IPS-18a (cell line): Measurements from ENCODE around the gene MAML3.

Source experiments
- H3K27ac ChIP-seq: one replicate; pipeline ENCODE4 v1.5.1; 2013; ENCODE audit warnings: low read length
- H3K27me3 ChIP-seq: one replicate; pipeline ENCODE4 v1.6.1; 2013; ENCODE audit warnings: mild to moderate bottlenecking, low read length; ENCODE audit not compliant: control insufficient read depth, insufficient read depth
- H3K36me3 ChIP-seq: one replicate; pipeline ENCODE4 v1.6.1; 2013; ENCODE audit warnings: low read depth, low read length; ENCODE audit not compliant: control insufficient read depth
- H3K4me1 ChIP-seq: one replicate; pipeline ENCODE4 v1.6.1; 2013; ENCODE audit warnings: low read depth, low read length; ENCODE audit not compliant: control insufficient read depth
- H3K4me3 ChIP-seq: one replicate; pipeline ENCODE4 v1.5.1; 2013; ENCODE audit warnings: low read length
- H3K9ac ChIP-seq: one replicate; pipeline ENCODE4 v1.6.1; 2013; ENCODE audit warnings: mild to moderate bottlenecking, low read length, moderate library complexity
- H3K9me3 ChIP-seq: one replicate; pipeline ENCODE4 v1.6.1; 2013; ENCODE audit warnings: low read depth, low read length; ENCODE audit not compliant: control insufficient read depth

MAML3 gene

DNA sequence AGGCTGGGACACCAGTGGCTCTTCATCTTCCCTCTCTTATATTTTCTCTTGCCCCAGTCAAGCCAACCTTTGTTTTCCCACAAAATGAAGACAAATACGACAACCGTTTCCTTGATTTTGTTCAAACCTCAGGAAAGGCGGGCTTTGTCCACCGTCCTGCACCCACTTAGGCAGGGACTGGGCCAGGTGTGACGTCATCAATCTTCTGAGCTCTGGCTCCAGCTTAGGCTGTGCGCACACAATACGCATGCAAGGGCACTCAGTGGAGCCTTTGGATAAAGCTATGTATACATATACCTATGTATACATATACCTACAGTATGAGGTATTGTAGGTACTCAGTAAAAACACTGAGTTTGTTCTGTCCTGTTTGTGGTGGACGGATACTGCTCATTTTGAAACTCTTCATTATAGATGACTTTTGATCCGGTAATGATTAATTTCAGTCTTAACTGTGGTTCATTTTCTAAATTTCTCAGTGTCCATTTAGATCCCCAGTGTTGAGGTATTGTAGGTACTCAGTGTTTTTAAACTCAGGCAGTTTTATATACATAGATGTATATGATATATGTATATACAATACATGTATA, 293.5 kb downstream of the MAML3 start:
- no peaks in the 10 kb centered on the region for H3K9me3 ChIP-seq
- peaks cover 10% of the 10 kb centered on the region for H3K4me1 ChIP-seq
- no peak overlapping the region for H3K27ac ChIP-seq
- no peaks in the 10 kb centered on the region for H3K27me3 ChIP-seq
- no peak overlapping the region for H3K9ac ChIP-seq
- no peak overlapping the region for H3K4me3 ChIP-seq
- no peaks in the 10 kb centered on the region for H3K36me3 ChIP-seq

DNA sequence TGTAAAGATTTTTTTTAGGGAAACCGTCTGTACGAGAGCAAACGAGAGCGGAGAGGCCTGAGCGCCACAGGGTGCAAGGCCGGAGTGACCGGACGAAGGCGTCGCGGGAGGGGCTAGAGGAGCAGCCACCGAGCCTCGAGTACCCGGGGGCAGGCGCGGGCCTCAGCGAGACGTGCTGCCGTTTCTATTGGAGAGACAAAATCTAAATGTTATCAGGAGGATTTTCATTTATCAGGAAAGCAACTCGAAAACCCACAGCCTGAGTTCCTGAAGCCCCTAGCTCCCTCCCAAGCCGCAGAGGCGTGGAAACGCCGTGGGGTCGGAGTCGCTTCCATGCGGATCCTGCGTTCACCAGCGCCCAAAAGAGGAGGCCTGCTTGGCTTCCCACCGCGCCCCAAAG, 294.1 kb downstream of the MAML3 start:
- Histone ChIP-seq H3K27me3 (no peaks in the 10 kb centered on the region), H3K9ac (no peak overlapping the region), H3K36me3 (no peaks in the 10 kb centered on the region), H3K27ac (no peak overlapping the region), H3K4me3 (no peak overlapping the region), H3K4me1 (peaks cover 11% of the 10 kb centered on the region), H3K9me3 (no peaks in the 10 kb centered on the region)

DNA sequence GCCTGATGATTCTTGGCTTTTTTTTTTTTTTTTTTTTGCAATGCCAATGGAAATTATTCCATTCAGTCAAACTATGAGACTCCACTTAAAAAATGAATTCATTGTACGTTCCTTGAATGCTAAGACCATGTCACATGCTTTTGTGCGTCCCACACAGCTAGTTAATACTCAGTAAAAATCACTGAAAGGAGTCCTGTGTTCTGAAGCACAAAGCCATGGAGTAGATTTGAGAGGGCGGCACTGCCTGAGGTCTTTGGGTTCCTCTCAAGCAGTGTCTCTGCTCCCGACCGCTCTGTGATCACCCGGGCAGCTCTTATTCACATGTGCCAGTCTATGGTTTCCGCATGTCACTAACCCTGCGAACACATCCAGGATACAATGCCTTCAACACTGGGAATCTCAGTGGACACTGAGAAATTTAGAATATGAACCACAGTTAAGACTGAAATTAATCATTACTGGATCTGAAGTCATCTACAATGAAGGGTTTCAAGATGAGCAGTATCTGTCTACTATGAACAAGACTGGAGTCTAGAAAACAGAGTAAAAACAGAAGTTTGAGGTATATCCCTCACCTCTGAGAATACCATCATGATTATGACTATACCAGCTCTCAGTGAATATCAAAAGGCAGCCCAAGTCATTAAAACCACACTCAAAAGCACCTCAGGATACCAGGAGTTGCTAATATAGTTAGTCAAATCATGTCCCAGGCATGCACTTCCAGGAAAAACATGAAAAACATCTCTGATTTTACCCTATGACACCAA, 295.4 kb downstream of the MAML3 start:
- peaks cover 22% of the 10 kb centered on the region for H3K4me1 ChIP-seq
- no peaks in the 10 kb centered on the region for H3K27me3 ChIP-seq
- H3K36me3 ChIP-seq = no peaks in the 10 kb centered on the region
- H3K27ac ChIP-seq = no peak overlapping the region
- no peak overlapping the region for H3K4me3 ChIP-seq
- no peaks in the 10 kb centered on the region for H3K9me3 ChIP-seq
- H3K9ac ChIP-seq = no peak overlapping the region

DNA sequence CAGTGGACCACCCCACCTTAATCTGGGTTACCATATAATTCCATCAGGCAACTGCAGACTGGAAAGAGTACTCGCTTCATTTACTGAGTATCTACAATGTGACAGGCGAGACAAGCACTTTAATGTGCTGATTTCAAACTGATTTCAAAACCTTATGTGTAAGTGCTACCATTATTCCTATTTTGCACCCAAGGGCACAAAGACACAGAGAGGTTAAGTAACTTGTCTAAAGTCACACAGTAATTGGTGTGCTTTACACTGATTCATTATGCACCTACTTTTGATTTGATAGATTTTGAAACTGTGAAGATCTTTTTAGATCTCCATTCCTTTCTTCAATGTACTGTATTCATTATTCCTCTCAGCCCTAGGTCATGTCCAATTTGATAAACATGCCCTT, 296.0 kb downstream of the MAML3 start:
- Histone ChIP-seq H3K4me3 (no peak overlapping the region), H3K9ac (no peak overlapping the region), H3K9me3 (no peaks in the 10 kb centered on the region), H3K27ac (no peak overlapping the region), H3K36me3 (no peaks in the 10 kb centered on the region), H3K27me3 (no peaks in the 10 kb centered on the region), H3K4me1 (peaks cover 27% of the 10 kb centered on the region)

DNA sequence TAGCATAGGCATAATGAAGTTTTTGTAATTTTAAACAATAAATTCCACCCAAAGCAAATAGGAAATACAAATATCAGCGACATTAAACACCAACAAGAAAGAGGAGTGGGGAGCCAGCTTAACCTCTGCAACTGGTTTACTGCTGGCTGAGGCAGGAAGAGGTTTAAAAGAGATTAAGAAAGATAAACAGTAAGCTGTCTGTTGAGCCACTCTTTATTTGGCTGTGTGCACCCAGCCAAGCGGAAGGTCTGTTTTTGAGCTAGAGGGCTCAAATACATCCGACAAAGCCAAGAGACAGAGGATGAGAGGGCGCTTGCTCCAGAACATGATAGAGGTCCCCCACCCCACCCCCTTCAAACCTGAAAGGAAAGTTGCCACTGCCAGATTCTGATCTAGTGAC, 297.0 kb downstream of the MAML3 start:
- Histone ChIP-seq H3K9ac (no peak overlapping the region), H3K4me1 (peaks cover 27% of the 10 kb centered on the region), H3K27ac (no peak overlapping the region)

DNA sequence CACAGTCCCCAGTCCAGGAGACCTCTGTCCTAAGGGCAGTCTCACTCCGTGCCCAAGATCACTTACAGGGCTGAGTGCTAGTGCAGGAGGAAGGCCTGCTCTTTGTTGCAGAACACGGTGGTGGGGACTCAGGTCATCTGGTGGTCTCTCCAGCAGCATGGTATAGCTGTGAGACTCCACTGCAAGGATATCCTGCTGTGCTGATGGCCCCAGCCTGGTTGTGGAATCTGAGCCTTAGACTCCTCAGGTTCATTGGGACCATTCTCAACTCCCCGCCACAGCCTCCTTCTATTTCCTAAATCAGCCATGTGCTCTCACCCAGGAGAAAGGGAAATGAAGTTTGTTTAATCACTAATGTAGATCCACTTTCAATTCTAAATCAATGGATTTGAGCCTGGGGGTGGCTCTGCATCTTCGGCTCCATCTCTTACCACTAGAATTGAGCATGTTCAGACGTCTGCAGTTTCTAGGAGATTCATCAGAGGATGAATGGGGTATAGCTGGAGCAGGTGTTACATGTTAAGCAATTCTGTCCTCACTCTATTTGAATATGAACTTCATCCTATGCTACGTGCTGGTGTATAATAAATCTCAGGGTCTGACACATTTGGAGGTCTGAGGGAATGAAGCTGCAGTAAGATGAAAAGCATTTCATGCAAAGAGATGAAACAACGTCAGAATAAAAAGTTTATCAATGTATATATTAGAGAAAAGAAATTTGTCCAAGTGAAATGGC, 299.1 kb downstream of the MAML3 start:
- Histone ChIP-seq H3K4me3 (no peak overlapping the region), H3K27ac (no peak overlapping the region), H3K4me1 (peaks cover 33% of the 10 kb centered on the region), H3K9me3 (no peaks in the 10 kb centered on the region), H3K9ac (no peak overlapping the region), H3K36me3 (no peaks in the 10 kb centered on the region), H3K27me3 (no peaks in the 10 kb centered on the region)

More for the DNA sequence above, 297.0 kb downstream of the MAML3 start:
- no peaks in the 10 kb centered on the region for H3K36me3 ChIP-seq
- H3K9me3 ChIP-seq = no peaks in the 10 kb centered on the region
- no peaks in the 10 kb centered on the region for H3K27me3 ChIP-seq
- no peak overlapping the region for H3K4me3 ChIP-seq

DNA sequence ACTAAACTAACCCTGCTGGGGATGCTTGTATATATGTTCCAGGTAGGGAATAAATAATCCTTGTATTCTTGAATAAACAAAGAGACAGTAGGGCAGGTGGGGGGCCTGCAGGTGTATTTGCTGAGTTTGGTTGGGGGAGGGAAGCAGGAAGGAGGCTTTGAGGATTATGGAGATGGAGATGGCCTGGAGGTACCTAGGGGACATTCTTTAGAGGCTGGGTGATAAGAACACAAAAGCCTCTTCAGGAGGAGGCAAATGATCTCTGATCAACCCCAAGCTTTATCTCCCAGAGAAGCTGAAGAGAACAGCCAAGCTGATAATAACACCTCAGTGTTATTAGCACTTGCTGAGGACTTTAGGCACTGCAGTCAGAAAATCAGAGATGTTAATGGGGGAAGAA, 300.7 kb downstream of the MAML3 start:
- H3K4me1 ChIP-seq = peaks cover 43% of the 10 kb centered on the region
- no peaks in the 10 kb centered on the region for H3K27me3 ChIP-seq
- H3K9me3 ChIP-seq = no peaks in the 10 kb centered on the region
- no peaks in the 10 kb centered on the region for H3K36me3 ChIP-seq
- no peak overlapping the region for H3K27ac ChIP-seq
- H3K9ac ChIP-seq = no peak overlapping the region
- no peak overlapping the region for H3K4me3 ChIP-seq

DNA sequence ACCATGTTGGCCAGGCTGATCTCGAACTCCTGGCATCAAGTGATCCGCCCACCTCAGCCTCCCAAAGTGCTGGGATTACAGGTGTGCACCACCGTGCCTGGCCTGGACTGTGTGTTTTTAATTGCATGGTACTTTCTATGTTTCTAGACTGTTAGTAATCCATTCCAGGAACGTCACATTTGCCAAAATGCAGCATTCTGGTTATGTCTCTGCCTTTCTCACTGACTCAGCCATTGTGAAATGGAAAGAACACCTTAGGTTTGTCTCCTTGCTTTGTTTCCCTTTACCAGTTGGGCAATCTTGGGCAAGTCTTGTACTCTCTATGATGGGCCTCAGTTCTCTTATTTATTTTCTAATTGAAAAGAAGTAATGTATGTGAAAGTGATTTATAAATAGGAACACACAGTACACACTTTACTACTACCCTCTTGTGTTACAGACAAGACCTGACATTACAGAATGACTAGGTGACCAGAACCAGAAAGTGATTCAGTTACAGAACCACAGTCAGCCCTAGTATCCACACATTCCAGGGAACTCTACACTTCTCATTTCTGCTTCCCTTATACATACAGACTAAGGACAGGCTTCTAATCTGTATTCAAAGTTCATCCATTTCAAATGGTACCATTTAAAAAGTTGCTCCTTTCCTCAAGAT, 301.2 kb downstream of the MAML3 start:
- H3K4me1 ChIP-seq = peaks cover 48% of the 10 kb centered on the region
- no peaks in the 10 kb centered on the region for H3K36me3 ChIP-seq
- H3K27me3 ChIP-seq = no peaks in the 10 kb centered on the region
- H3K4me3 ChIP-seq = no peak overlapping the region
- no peak overlapping the region for H3K9ac ChIP-seq
- H3K9me3 ChIP-seq = no peaks in the 10 kb centered on the region
- no peak overlapping the region for H3K27ac ChIP-seq

DNA sequence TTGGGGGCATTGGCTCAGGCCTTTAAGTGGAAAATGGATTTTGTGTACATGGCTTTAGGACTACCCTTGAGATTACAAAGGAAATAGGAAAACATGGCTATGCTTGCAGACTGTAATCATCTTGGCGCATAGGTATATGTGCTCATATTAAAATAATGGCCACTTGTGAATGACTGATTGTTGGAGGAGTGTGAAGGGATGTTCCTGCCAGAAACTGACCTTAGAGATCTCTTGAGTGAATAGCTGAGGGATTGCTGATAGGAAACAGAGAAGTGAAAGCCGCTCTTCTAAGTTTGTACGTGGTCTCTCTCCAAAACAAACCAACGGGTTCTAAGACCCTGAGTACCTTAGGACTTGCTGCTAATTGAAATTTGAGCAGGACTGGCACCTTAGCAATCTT, 302.3 kb downstream of the MAML3 start:
- Histone ChIP-seq H3K9me3 (no peaks in the 10 kb centered on the region), H3K27ac (no peak overlapping the region), H3K4me1 (peaks cover 49% of the 10 kb centered on the region), H3K4me3 (no peak overlapping the region), H3K9ac (no peak overlapping the region), H3K27me3 (no peaks in the 10 kb centered on the region), H3K36me3 (no peaks in the 10 kb centered on the region)

DNA sequence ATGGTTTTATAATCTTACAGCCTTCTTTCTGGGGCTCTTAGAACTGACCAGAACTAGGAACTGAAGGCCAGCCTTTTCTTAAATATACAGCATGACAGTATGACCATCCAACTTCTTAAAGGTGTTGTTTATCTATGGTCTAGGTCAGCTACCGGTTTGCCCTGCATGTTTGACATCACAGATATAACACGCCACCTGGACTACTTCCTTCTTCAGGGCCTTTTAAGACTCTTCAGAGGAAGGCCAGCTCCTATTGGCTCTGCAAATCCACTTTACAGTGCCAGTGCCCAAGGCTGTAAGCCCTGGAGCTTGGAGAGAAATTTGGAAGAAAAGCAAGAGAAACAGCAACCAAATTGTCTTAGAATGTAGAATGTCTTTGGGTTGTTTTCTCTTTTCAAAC, 302.9 kb downstream of the MAML3 start:
- Histone ChIP-seq H3K27me3 (no peaks in the 10 kb centered on the region), H3K27ac (no peak overlapping the region), H3K36me3 (no peaks in the 10 kb centered on the region), H3K9me3 (no peaks in the 10 kb centered on the region), H3K4me1 (peaks cover 48% of the 10 kb centered on the region), H3K4me3 (no peak overlapping the region), H3K9ac (no peak overlapping the region)

DNA sequence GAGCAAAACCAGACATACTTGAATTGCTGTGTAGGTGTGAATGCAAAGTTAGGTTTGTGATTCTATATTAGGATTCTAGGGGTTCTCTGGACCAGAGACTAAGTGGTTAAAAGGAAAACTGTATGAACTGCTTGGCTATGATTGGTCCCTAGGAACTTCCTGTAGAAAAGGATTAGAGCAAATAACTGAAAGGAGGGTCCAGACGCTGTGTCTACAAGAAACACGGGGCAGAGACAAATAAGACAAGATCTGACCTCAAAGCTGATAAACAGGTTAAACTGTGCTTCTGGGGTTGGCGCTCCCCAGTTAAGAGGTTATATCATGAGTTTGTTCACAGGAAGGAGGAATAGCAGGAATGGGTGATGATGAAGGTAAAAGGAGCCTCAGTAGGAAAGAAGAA, 304.8 kb downstream of the MAML3 start:
- H3K36me3 ChIP-seq = no peaks in the 10 kb centered on the region
- no peak overlapping the region for H3K27ac ChIP-seq
- H3K9ac ChIP-seq = no peak overlapping the region
- no peak overlapping the region for H3K4me3 ChIP-seq
- no peaks in the 10 kb centered on the region for H3K9me3 ChIP-seq
- H3K27me3 ChIP-seq = no peaks in the 10 kb centered on the region
- H3K4me1 ChIP-seq = peaks cover 40% of the 10 kb centered on the region
